Medulla oblongata (tissue), 1 donor: ENCODE results near the gene LRRN2.
"Not testable (repeated sequence)": the region's sequence is repeated elsewhere in the genome, so short reads cannot be mapped to it uniquely, and the experiment has no call there.

Experiments
- DNase-seq: peaks from one replicate; pipeline ENCODE4 v3.0.0-alpha.2; 2015; ENCODE audit errors: extremely low spot score

LRRN2 gene

DNA sequence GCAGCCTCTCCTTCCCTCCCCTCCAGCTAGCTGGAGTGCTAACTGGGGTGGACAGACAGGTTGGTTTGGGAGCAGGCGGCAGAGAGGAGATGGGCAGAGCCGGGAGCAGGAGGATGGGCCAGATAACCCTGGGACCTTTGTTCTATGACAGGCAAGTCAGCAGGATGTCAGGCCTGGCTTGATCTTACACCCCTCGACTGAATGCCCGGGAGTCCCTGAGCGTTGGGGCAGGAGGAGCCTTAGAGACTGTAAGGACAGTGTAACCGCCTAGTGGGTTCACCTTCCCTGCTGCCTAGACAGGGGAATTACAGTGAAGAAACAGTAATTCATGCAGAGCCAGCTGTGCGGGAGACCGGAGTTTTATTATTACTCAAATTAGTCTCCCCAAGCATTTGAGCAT lies 109.1 kb downstream of the LRRN2 start:
- no peak for DNase-seq

DNA sequence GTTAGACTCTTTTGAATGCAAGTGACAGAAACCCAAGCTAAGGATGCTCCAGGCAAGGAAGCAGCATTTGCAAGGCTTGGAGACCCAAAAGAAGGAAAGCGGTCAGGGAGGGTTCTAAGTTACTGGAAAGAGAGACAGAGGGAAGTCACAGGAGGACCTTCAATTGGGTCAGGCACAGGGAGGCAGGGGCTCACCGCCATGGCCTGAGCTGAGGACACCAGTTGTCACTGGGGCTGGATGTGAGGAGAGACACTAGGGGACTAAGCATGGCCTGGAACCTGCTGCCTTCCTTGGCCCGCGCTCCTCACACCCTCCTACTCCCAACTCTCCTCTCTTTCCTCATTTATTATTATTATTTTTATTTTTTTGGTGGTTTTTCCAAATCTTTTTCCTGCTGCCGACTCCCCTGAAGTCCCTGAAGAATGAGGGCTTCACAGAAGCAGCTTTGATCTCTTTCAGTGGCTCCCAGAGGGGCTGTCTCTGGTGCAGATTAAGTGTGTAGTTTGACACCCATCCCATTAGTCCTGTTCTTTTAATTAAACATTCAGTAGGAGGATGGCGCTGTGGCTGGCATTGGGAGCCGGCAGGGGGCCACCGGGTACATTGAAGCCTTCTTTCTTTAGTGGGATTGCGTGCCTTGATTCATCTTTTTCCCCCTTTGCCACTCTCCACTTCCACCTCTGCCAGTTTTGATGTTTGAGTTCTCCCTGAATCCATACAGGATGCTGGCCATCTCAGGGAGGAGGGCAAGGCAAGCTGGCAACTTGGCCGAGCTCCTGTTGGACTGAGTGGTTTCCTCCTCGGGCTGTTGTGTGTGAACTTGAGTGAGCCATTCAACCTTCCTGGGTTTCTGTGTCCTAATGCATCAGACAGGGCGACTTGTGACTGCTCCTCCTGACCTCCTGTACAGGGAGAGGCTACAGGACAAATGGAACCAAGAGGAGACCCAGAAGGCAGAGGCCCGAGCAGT lies 110.0 kb downstream of the LRRN2 start:
- DNase-seq, result no peak

DNA sequence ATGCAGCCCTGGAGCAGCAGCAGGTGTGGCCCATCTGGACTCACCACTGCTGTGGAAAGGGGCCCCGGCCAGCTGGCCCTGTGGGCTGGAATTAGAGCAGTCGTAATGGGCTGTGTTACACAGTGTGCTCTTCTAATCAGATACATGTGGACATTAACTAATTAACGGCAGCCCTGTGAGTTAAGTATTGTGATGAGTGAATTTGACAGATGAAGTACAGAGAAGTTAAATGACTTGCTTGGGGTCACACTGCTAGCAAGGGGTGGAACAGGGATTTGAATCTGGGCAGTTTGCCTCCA lies 110.7 kb downstream of the LRRN2 start:
- DNase-seq, result no peak

DNA sequence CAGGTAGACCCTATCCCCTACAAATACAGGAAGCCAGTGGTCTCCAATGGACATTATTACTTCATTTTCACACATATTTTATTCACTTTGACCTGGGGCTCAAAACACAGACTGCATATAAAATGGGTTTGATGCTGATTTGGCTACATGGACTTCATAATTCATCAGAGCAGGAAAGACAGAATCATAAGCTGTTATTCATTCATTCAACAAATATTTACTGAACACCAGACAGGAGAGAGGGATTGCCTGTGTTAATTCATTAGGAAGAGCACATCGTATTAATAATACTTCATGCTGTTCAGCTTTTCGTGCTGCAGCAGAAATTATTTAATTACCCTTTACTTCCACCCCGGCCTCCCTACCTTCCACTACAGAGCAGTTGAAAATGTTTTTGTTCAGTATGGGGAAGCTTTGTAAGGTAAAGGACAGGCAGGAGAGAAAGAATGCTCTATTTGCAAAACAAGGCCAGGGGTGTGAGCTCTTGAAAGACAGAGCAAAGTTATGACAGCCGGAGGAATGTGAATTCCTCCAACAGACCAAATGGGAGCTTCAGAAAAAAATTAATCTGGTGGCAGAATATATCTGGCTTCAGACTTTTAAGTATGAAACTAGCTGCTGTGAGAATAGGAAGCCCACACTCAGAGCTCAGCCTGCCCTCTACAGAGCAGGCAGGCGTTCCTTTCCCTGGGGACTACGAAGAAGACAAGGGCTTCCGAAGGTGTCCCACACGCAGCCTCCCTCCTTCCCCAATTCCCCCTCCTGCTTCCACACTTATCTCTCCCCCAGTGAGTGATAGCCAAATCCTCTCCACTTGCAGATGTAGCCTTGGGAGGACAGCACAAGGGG lies 111.3 kb downstream of the LRRN2 start:
- no peak for DNase-seq

DNA sequence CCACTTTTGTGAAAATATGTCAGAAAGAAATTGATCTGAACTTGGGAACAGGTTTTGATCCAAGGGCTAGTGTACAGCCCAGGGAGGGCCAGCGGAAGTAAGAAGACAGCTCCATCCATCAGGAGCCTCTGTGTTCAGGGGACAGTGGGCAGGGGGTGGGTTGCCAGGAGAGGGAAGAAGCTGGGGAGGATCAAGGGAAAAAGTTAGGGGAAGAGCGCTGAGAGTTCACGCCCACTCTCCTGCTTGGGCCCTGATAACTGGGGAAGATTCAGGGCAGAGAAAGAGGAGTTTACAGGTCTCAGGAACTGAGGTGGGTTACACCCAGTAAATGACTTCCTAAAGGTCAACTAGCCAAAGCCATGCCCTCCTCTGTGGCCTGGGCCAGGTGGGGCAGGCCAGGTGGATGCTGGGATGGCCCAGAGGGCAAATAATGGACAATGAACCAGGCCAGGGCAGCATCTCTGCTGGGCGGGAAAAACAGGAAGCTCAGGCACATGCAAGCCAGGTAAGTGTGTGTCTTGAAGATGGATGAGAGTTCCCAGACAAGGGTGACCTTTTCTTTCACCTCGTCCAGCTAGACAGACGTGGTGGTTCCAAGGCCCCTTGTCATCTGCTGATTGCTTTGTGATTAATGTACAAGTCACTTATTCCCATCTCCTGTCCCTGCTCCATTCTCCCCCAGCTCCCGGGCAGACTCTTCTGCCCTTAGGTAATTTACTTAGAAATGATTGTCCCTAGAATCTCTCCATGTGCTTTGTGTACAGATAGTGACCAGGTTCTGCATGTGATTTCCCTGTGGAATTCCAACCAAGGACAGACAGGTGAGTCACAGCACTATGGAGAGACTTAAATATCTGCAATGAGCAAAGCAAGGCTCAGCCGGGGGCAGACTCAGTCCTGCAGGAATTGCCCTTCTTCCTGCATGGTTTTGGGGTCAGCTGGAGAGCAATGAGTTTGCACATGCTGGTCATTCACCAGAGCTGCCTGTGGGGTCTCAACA lies 112.3 kb downstream of the LRRN2 start:
- DNase-seq, result no peak

DNA sequence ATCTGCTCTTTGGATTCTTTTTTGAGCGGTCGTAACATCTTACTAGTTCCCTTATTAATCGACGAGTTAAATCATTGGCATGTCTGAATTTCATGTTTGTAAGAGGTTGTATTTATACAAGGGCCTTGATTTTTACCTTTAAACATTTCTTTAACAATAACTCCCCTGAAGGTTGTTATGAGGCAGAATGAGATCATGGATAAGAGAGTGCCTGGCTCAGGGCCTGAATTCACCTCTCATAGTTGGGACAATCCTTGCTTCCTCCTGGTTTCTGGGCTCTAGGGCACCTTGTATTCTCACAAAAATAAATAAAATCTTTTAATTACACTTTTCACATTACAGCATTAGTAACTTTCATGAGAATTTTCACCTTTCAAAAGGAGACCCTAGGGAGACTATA lies 113.9 kb downstream of the LRRN2 start:
- DNase-seq, result no peak

DNA sequence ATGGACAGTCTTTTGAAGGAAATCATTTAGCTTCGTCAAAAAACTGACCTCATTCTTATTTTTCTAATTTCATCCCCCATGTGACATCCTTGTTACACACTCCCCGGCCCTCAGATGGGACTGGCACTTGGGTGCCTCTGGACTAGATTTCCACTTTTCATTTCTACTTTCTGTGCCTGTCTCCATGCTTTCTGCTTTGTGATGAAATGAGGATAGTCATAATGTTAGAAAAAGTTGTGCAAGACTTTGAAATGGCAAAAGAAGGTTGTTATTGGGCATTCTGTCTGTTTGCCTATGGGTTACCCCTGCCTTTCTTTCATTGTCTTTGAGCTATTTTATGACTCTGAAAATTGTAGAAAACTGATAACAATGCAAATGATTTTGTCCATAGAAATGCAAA lies 114.4 kb downstream of the LRRN2 start:
- DNase-seq, result no peak

DNA sequence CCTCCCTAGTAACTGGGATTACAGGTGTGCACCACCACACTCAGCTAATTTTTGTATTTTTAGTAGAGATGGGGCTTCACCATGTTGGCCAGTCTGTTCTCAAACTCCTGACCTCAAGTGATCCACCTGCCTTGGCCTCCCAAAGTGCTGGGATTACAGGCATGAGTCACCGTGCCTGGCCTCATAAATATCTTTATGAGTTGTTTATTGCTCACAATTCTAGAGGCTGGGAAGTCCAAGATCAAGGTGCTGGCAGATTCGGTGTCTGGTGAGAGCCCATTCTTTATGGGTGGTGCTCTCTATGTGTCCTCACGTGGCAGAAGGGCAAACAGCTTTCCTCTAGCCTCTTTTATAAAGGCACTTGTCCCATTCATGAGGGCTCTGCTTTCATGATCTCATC lies 115.5 kb downstream of the LRRN2 start:
- not testable (repeated sequence) for DNase-seq

DNA sequence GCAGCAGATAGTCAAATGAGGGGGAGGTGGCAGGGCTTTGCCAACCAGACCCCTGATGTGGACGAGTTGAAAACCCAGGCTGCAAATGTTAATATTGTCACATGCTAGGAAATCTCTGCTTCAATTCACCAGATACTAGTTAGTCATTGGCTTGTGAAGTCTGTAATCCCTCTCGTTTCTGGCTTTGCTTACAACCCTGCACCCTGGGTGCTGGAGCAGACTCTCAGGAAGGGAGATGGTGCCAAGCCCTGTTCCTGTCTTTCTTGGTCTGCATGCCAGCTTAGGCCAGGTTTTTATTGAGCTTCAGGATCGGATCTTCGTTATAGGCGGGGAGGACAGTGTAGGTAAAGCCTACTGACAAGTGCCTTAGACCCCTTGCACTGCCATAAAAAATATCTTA lies 116.1 kb downstream of the LRRN2 start:
- DNase-seq, result no peak

DNA sequence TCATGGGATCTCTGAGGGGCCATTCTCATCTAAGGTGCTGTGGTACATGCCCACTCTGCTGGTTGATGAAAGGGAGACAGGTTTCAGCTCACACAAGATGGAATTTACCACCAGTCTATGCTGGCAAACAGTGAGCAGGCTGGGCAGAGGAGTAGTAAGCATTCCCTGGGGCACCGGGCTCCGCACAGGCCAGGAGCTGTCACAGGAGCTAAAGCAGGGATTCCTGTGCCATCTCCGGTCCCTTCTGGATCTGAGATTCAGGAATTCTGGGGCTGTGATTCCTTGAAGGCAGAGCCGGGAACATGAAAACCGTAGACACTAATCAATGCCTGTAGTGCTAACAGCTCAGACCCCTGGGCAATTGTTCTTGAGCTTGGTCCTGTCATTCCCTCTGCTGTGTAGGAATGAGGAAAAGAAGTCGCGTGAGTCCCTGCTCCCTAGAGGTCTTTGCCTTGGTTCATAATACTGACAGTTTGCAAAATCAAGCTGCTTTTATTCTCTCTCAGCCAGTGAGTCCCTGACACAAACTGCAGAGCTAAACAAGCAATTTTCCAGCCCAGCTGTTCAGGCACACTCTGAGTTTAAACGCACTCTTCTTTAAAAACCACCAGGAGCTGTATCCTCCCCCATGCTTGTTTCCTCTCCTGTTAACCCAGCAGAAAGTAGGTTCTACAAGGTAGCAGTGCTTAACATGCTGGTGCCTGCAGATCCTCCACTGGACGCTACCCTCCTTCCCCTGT lies 116.8 kb downstream of the LRRN2 start:
- DNase-seq, result no peak
